Activated CD8-positive, alpha-beta memory T cell treated with anti-CD3 and anti-CD28 coated beads for 48 hours (primary cell): ENCODE measurements around the gene SETBP1.
A peak's percentile ranks its signal among the peaks of the same experiment; 100 is the strongest.

Source experiments
- DNase-seq, 3 experiments: peaks; one replicate each; pipeline ENCODE4 v3.0.0-alpha.2; 2020; ENCODE audit warnings: low read depth in 2 of 3, low spot score in 2 of 3

SETBP1 gene

DNA sequence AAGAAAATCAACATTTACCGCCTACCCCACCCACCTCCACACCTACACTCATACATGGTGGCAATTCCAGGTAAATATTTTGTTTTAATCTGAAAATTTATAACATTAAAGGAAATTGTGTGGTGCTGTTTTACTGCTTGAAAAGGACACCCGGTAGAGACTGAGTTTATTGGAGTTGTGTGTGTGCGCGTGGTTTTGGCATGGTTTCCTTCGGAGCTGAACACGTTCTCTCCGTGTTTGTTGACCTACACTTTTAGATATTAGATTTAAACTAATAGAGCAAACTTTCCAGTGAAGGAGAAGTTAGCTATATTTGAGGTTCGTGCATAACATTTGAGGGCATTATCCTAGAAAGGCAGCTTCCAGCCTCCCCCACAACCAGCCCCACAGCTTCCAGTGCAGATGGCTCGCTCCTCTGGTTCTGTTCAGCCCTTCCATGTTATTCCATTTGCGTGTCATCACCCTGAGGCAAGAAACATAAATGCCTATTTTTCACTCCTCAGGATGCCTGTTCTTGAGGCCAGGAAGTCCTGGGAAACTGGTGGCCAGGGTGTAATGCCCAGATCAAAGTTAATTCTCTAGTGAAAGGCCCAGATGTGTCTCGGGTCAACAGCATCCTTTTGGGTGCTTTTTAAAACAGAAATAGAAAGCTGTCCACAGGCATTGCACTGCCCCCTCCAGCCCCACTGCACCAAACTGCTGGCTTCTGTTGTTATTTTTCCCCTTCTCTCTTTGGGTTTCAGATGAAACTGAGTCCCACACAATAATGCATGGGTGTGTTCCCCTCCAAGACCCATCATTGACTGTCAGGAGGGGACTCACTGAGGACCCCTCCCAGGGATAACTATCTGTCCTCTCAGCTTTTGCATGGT lies 190.2 kb downstream of the SETBP1 start:
- no peak for DNase-seq

DNA sequence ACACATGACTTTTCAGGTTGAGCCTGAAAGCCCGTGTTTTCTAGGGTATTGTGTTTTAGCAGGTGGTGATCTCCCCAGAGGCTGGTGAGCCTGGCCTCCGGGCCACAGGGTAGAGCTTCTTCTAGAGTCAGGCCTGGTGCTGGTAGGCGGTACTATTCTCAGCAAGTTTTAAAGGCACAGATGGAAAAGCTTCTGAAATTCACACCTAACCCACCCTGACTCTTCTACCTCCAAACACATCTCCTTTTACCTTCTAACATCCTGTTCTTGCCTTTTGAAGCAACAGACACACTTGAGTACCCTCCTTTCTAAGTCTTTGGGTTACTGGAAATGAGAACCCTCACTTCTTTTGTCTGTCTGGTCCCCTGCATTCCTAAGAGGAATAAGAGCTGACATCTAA lies 191.1 kb downstream of the SETBP1 start:
- DNase-seq = no peak

DNA sequence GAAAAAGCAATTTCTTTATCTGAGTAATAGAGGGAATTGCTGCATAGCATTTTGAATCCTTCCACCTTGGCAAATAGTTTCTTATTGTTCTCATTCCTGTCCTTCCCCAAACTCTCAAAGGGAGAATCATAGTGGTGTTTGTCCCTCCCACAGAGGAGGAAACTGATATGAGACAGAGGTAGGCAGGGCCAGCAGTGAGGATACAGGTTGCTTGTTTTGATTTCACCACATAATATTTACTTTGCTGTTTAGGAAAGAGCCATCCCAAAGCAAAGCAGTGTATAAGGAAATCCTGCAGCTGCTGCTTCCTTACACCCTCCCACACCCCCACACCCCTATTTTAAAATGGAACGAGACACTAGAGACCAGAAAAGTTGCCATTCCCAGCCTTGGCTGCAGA lies 195.3 kb downstream of the SETBP1 start:
- DNase-seq = no peak

DNA sequence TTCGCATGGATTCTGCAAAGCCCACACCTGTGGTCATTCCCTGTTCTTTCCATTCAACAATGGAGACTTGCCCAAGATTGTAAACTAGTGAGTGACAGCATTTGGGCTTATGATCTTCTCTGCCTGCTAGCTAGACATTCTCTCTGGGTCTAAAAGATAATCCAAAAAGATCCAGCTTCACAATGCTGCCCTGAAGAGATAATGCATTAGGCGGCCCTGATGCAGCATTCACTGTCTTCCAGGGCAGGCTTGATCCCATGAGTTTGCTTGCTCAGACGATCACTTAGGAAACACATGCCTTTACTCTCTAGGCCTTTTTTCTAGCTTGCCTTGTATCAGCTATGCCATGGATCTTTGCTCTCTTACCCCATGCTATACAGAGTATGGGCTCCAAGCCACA lies 196.1 kb downstream of the SETBP1 start:
- no peak for DNase-seq

DNA sequence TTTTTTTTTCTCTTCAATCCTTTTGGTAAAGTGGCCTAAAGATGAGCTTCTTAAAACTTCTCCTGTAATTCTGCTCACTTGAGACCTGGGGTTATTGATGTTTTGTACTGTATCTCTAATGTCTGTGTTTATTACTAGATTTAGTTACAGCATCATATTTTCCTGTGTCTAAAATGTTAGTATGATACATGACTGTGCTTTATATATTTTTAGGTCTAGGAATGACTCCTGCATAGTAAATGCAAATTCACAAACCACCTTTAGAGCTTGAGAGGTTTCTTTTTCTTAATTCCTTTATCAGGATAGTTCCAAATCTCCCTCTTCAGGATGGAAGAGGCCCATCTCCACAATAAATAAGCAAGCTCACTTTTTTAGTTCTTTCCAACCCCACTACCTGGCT lies 197.6 kb downstream of the SETBP1 start:
- DNase-seq = no peak

DNA sequence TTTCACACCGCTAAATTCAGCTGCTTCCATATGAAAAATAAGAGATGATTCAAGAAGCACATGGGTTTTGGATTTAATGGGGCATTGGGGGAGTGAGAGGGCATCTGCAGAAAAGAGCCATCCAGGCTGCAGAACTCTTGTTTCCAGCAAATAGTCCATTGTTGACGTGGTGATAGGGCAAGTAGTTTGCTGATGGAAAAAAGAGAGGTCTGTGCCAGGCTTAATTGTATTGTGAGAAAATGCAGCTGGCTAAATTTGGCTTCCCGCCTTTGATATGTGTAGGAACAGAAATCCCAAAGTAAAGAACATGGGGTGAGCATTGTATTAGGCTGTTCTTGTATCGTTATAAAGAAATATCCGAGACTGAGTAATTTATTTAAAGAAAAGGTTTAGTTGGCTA lies 199.5 kb downstream of the SETBP1 start:
- no peak for DNase-seq

DNA sequence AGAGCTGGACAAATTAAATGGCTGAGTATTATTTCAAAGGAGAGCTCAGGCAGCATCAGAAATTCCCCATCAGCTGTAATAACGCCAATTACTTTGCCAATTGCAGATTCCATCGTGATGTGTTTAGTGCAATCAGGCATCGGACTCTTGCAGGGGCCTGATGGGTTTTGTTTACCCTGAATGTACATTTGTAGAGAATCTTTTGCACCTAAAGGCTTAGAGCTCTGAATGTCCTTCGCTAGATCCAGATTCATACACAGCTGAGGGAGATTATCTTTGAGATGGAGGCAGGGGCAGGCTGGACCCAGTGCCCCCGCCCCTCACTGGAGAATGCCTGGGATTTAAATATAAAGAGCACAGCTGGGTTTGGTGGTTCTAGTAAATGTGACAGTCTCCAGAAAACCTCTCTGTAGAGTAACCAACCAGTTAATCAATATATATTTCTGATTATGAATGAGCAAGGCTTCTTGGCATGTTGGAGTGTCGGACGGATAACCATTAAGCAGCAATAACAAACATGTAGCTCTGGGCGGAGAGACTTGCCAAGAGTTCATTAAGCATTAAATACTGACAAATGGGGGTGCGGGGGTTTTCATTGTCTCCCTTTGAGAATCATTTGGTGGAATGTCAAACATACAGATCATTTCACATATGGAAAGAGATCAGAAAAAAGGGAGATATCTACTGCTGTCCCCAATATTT lies 200.9 kb downstream of the SETBP1 start:
- DNase-seq = no peak

DNA sequence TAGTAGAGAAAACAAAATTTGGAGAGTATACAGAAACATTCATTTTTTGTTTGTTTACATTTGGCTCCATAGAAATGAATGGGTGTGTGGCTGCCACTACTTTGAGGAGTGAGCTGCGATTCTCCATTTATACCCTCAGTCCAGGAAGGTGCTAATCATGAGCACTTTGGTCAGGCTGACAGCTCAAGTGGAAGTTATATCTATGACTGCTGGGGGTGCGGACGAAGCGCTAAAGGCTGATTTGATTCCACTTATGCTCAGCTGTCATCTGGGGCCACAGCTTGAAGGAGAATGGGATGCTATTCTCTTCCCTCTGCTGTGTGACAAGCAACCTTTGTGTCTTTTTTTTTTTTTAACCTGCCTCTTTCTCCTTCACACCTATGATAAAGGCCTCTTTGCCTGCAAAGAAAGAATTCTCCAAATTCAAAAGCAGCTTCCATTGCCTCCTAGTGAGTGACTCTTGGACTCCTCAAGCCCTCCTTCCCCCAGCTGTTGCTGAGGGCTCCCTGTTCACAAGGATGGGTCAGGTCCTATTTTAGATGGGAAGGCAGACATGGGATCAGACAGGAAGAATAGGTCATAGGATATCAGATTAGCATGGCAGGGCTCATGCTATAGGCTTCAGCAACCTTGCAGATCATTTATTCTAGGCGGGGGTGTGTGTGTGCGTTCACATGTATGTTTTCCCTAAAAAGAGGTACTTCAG lies 201.6 kb downstream of the SETBP1 start:
- DNase-seq = no peak

DNA sequence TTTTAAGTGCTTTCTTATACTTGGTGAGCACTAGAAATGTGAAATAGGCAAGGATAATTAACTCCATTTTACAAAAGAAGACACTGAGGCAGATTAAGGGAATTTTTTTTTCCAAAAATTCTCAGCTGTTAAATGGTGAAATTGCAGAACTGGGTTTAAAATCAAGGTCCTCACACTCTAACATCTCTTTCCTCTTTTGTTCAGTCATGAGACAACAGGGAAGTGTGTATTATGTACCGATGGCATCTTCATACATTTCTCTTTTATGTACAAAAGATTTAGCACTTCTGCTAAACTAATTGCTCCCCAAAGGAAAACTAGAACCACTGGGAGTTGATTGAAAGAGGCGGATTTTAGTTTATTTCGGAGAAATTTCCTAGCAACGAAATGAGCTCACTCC lies 203.0 kb downstream of the SETBP1 start:
- DNase-seq = no peak

DNA sequence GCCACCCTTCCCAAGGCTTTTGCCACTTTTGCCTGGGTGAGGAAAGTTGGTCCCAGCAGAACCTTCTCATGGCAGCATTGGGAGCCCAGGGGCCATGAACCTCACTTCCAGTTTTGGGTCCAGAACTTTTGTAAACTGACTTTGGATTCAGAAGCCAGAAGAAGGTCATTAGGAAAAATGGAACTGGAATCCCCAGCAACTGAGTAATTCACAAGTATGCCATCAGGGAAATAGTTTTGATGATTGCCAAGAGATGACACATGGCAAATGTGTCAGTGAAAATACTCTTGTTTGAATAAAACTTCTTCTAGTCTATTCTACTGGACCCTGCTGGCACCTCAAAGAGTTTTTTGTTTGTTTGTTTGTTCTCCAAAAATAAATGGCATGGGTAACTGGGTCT lies 203.7 kb downstream of the SETBP1 start:
- DNase-seq = no peak

DNA sequence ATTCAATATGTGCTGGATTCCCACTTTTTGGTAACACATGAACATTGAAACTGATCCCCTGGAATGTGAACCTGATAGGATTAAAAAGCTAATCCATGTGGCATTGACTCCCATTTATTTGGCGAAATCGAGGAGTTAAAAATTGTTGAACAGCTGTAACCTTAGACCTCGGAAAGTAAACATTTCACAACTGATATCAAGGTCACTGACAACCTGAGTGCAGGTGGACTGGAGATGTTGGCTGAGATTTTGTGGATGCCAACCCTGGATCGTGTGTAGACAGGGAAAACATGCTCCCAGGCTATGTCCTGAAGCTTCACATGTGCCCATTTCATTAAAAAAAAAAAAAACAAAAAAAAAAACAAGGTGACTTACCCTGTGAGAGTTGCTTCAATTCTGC lies 204.8 kb downstream of the SETBP1 start:
- DNase-seq = no peak

DNA sequence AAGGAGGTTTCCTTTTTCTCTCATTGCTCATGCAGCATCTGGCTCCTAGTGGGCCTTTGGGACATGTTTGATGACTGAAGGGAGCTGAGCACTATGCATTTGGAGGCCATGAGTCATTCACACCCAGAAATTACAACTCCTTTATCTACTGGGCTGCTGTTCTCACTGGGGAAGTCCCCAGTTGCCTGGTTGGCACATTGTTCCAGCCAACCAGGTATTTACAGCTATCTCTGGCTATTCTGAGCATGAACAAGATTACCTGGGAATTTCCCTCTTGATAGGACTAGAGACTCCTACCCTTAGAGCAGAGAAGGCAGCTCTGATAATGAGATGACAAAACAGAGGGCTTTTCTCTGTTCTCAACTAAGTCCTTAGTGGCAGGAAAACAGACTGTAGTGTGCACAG lies 206.5 kb downstream of the SETBP1 start:
- DNase-seq = peak in 1 of 3 experiments; percentile 28

DNA sequence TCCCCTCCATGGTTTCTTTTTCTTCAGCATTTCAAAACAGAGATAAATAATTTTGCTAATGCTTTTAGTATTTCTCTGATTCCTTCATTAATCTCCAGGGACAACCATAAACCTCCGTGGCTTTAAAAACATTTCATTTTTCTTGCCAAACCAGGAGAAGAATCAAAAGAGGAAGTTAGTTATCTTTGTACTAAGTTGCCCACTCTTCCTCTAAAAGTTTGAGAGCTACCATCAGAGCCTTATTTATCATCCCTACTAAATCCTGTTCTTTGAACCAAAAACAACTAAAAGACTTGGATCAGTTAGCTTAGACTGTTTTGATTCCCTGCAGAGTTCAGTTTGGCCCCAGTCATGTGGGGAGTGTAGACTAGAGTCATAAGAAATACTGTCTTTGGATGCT lies 208.4 kb downstream of the SETBP1 start:
- DNase-seq = no peak

DNA sequence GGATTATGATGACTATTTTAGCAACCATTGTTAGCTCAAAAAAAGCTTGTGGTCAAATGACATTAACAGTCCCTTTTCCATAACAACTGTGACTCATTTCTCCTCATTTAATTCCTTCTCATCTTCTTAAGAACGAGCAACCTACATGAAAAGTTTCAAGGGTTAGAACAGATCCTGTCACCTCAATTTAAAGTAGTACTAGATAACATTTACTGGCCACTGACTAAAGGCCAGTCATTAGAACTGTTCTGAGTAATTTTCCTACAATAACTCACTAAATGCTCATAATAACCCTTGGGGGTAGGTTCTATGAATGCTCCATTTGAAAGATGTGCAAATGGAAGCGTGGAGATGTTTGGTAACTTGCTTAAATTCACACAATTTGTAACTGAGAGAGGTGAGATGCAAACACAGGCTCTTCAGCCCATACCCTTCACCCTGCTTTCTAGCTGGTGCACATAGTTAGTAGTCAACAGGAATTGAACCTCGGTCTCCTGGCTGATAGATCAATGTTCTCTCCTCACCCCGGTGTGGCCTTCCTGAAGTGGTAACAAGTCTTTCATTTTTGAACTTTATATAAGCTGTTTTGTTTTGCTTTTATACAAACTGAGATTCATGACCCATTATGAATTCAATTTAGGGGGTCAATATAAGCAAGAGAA lies 212.5 kb downstream of the SETBP1 start:
- no peak for DNase-seq

DNA sequence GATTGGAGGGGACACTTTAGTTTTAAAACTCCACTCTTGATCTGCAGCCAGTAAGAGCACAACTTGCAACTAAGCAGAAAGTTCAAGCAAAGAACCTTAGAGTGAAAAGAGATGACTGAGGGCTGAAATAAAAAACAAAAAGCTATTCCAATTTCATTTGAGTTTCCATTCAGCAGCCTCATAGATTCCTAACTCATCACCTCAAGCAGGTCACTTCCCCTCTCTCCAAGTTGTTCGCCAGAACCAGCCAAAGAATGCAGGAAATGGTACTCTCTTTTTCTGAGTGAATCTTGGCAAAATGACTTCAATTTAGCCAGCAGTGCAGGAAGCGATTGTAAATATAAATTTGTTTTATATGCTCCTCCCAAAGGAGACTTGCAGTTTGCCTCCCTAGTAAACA lies 213.3 kb downstream of the SETBP1 start:
- DNase-seq = no peak

DNA sequence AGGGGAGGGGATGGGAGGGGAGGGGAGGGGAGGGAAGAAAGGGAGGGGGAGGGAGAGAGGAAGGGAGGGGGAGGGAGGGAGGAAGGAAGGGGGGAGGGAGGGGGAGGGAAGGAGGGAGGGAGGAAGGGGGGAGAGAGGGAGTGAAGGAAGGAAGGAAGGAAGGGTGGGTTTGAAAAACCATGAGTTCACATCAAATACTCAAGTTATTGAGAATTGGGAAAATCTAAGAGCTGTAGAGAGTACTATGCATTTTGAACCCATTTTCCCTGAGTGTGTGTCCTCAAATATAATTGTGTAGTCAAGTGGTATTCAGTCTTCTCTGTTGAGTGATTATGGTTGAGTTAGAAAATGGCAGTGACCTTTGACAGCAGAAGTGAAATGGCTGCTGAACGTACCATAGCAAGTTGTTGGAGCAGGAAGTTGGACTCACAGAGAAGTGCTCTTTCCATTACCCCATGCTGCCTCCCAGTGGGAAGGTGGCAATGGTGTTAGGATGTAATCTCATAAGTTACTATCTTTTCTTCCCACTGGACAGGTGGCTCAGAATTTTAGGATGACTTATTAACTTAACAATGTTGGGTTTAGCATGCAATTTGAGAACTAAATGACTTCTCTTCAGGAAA lies 214.6 kb downstream of the SETBP1 start:
- DNase-seq = no peak

DNA sequence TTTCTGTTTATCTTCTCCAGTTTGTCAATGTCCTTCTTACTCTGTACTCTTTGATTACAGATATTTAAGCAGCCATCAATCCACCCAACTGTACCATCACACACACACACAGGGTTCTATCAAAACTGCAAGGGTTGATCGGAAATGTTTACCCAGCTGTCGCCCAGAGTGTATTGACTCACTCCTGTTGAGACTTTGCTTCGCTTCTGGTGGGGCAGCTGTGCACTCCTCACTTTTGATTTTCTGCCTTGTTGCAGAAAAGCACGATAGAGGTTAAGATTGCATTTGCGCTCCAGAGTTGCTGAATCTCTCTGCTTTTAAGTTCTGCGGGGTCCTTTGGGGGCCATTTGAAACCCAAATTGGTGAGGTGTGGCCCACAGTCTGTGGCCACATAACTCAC lies 216.2 kb downstream of the SETBP1 start:
- no peak for DNase-seq

DNA sequence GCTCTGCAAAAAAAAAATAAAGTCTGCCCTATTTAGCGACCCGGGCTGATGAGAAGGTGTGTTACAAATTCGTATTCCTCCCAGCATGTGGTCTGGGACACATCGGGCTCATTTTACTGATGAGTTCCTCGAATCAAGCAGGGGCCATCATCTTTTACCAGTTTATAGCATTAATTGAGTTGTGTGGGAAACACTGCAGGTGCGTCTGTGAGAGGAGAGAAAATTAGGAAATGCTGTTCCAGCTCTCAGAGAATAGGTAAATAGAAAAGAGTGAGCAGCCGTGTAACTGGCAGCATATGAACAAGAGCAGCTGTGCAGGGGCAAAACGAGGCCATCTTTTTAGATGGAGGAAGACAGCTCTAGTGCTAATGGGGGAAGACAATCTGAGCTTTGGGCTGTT lies 216.7 kb downstream of the SETBP1 start:
- DNase-seq = no peak

DNA sequence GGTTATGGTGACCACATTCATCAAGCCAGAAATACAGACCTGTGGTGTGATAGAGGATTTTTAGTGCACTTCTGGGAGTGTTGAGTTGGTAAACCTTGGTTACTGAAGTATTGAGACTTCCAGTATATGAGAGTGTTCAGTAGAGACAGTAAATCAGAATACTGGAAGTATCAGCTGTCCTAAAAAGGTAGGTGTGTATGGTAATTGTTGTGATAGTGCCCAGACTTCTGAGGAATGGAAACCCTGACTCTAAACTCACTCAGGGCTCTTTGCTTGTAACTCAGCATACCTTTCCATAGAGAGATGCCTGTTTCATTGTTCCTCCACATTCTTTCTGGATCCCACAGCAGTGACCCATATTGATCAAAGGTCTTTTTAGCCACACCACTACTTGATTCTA lies 217.1 kb downstream of the SETBP1 start:
- no peak for DNase-seq

DNA sequence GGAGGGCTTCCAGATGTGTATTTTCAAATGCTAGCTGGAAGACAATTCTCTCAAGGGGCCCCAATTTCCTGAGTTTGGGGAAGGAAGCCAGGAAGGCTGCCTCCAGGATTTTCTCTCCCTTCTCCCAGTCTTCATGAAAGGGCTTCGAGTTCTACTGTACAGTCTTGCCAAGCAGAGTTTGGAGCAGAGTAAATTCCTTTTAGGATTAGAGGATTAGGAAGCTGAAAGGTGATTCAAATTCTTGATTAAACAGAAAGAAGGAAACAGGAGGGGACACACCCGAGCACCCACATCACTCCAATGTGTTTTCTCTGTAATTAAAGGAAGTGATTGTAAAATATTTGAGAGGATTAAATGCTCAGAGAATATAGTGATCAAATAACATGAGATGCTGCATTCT lies 217.8 kb downstream of the SETBP1 start:
- DNase-seq = no peak

DNA sequence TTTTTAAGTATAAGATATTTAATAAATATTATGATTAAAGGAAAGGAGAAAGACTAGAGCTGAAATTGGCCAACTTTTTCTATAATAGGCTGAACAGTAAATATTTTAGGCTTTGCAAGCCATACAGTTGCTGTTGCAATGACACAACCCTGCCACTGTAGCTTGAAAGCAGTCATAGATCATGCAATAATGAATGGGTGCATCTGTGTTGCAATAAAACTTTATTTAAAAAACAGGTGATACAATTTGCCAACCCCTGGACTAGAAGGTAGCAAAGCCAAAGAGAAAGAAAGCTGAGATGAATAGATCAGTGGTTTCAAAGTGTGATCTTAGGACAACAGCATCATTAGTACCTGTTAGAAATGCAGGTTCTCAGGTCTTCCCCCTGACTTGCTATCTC lies 219.1 kb downstream of the SETBP1 start:
- DNase-seq = no peak
